ENCODE measurements around the gene KCNQ1. TPM values are rescaled to one million over a fixed set of nuclear protein-coding genes. Genes with fewer than 3 reads are reported as not detected.

KCNQ1 gene
- total and polyA plus RNA-seq, 2 of the 13 experiments (the other 11 are each of a cell fraction or from before 2014, with no cell fraction given): 0.02 to 0.08 TPM

- TF ChIP-seq ZXDC (CRISPR knock-in tag; IDR thresholded peaks at IDR 0.05): no peak
- no peak for TF ChIP-seq ZNF225 (CRISPR knock-in tag; IDR thresholded peaks at IDR 0.05)
- TF ChIP-seq EZH2 (conservative IDR thresholded peaks at IDR 0.05; ENCODE audit: low read depth, low read length): no peak
- no peak for TF ChIP-seq DNMT3B (CRISPR knock-in tag; conservative IDR thresholded peaks at IDR 0.05)
- TF ChIP-seq KDM1A (CRISPR knock-in tag; IDR thresholded peaks at IDR 0.05): peak; percentile 71; the same call in 1 of the 2 replicates
- TF ChIP-seq ZFP36 (IDR thresholded peaks at IDR 0.05; ENCODE audit: borderline replicate concordance, low read depth, low read length, partially characterized antibody): no peak
- no peak for TF ChIP-seq ZNF441 (CRISPR knock-in tag; IDR thresholded peaks at IDR 0.05; ENCODE audit: borderline replicate concordance)
- TF ChIP-seq MED1 (CRISPR knock-in tag; IDR thresholded peaks at IDR 0.05): peak; percentile 93
- no peak; the same call in 1 of the 2 replicates for TF ChIP-seq SIX1 (CRISPR knock-in tag; IDR thresholded peaks at IDR 0.05; ENCODE audit: borderline replicate concordance)
- no peak for TF ChIP-seq TMF1 (CRISPR knock-in tag; IDR thresholded peaks at IDR 0.05; ENCODE audit: low read depth)
- TF ChIP-seq HNF1A (IDR thresholded peaks at IDR 0.05; ENCODE audit: low read depth): 0 out of 2 replicates have a peak, but pooled peaks have one; percentile 8
- peak; percentile 33 for TF ChIP-seq HNF1A (CRISPR knock-in tag; IDR thresholded peaks at IDR 0.05; ENCODE audit: borderline replicate concordance)
- TF ChIP-seq TFDP2 (CRISPR knock-in tag; IDR thresholded peaks at IDR 0.05): peak; percentile 42
- TF ChIP-seq RFXANK (CRISPR knock-in tag; IDR thresholded peaks at IDR 0.05): peak; percentile 12; the same call in 1 of the 2 replicates
- TF ChIP-seq ZNF354B (CRISPR knock-in tag; IDR thresholded peaks at IDR 0.05): no peak
- TF ChIP-seq SP4 (CRISPR knock-in tag; IDR thresholded peaks at IDR 0.05): no peak
- no peak for TF ChIP-seq ZNF724P (CRISPR knock-in tag; IDR thresholded peaks at IDR 0.05; ENCODE audit: borderline replicate concordance)
- peak; percentile 0 for TF ChIP-seq ZBTB10 (CRISPR knock-in tag; IDR thresholded peaks at IDR 0.05; ENCODE audit: borderline replicate concordance)
- 0 out of 2 replicates have a peak, but pooled peaks have one; percentile 25 for TF ChIP-seq DMAP1 (CRISPR knock-in tag; IDR thresholded peaks at IDR 0.05)
These were observed 118.6 kb downstream of the KCNQ1 start (continued) for GRCh38 chr11:2563213-2564007.

Data from HepG2 (cell line).